Panc1 (cell line): ENCODE data around the gene TOR2A. TPM values are rescaled to one million over a fixed set of nuclear protein-coding genes. Genes with fewer than 3 reads are reported as not detected.

Experiments used
- ATAC-seq: fragments of 200-7000 bp; cut with Tn5 transposase; 2 replicates; pipeline ENCODE4 v1.9.1; 2020; ENCODE audit warnings: mild to moderate bottlenecking, moderate library complexity
- BruUV-seq: library from RNA; stranded (reverse); fragments of 400-500 nt; replicated peaks from 2 replicates; lab custom pipeline; 2021; lab: Mats Ljungman, UMichigan
- CTCF ChIA-PET: fragments of 300-600 bp; sonication (Branson Sonifier 250); formaldehyde crosslinking; loops from one replicate; lab custom pipeline; 2022; ENCODE audit warnings: antibody characterized with exemption; lab: Charles Lee
- POLR2A ChIA-PET: fragments of 300-600 bp; sonication (Branson Sonifier 250); formaldehyde crosslinking; loops from one replicate; lab custom pipeline; 2022; ENCODE audit warnings: antibody characterized with exemption; lab: Charles Lee
- DNase-seq: peaks from one replicate; pipeline ENCODE4 v3.0.0-alpha.2; 2010; ENCODE audit warnings: low read depth, low spot score
- H3K27ac ChIP-seq: 2 replicates; pipeline ENCODE4 v1.5.1; 2011; ENCODE audit warnings: mild to moderate bottlenecking, low read length, inconsistent platforms
- H3K27me3 ChIP-seq: fragments of 200-500 bp; sonication (Bioruptor generic); 2 replicates; pipeline ENCODE4 v1.6.0; 2014; ENCODE audit warnings: low read length, inconsistent platforms; ENCODE audit not compliant: control insufficient read depth, insufficient read depth
- H3K36me3 ChIP-seq: fragments of 200-500 bp; sonication (Bioruptor generic); 2 replicates; pipeline ENCODE4 v1.5.1; 2014; ENCODE audit warnings: inconsistent platforms, mild to moderate bottlenecking, low read length, moderate library complexity; ENCODE audit not compliant: control insufficient read depth, insufficient read depth
- H3K4me1 ChIP-seq: 2 replicates; pipeline ENCODE4 v1.5.1; 2011; ENCODE audit warnings: inconsistent platforms, mild to moderate bottlenecking, low read length, moderate library complexity; ENCODE audit not compliant: control insufficient read depth, insufficient read depth
- H3K4me3 ChIP-seq, 2 experiments: 2 replicates each; pipeline ENCODE4 v1.5.1; 2011 to 2012; ENCODE audit warnings: low read depth in 2 of 2, low read length in 2 of 2, mild to moderate bottlenecking in 2 of 2, inconsistent platforms in 1 of 2, moderate library complexity in 1 of 2
- H3K9me3 ChIP-seq: fragments of 200-500 bp; sonication (Bioruptor generic); 2 replicates; pipeline ENCODE4 v1.5.1; 2014; ENCODE audit warnings: low read depth, mild to moderate bottlenecking, inconsistent platforms, low read length, moderate library complexity; ENCODE audit not compliant: control insufficient read depth, insufficient read depth
- CTCF ChIP-seq: fragments of 450-650 bp; IDR thresholded peaks from 2 replicates; pipeline ENCODE4 v1.5.1; 2017; ENCODE audit warnings: mild to moderate bottlenecking
- POLR2AphosphoS5 ChIP-seq: IDR thresholded peaks from 2 replicates; pipeline ENCODE4 v1.6.1; 2012; ENCODE audit warnings: mild to moderate bottlenecking, low read depth, low read length, moderate library complexity
- REST ChIP-seq, 2 experiments: IDR thresholded peaks; 2 replicates each; pipeline ENCODE4 v1.6.1; 2011 to 2012; ENCODE audit warnings: low read depth in 2 of 2, control low read depth in 1 of 2, low read length in 1 of 2, mild to moderate bottlenecking in 1 of 2, moderate library complexity in 1 of 2; ENCODE audit not compliant: insufficient read depth in 1 of 2
- SIN3A ChIP-seq: IDR thresholded peaks from 2 replicates; pipeline ENCODE4 v1.6.1; 2012; ENCODE audit warnings: low read depth, mild to moderate bottlenecking, low read length, moderate library complexity, borderline replicate concordance; ENCODE audit not compliant: insufficient read depth
- TCF7L2 ChIP-seq: IDR thresholded peaks from 2 replicates; pipeline ENCODE4 v1.6.1; 2011; ENCODE audit warnings: mild to moderate bottlenecking, low read depth, low read length, inconsistent platforms
- in situ Hi-C: cut with HindIII; loops from 2 replicates; pipeline ENCODE4 v1.10.0; 2016; ENCODE audit warnings: low sequenced_read_pairs, low pct_unique_long_range_greater_than_20kb
- intact Hi-C: fragments of 100-400 bp; cut with micrococcal nuclease; formaldehyde crosslinking; loops from one replicate; pipeline ENCODE4 v1.10.0; 2022; ENCODE audit not compliant: unreplicated experiment
- total RNA-seq: library from RNA; stranded (reverse); gene quantifications from one replicate; pipeline ENCODE4 v1.2.1, GENCODE V29; 2021; ENCODE audit not compliant: unreplicated experiment

The TOR2A gene
- total RNA-seq, 1 experiment from 2014 or later: 8.2 TPM

DNA sequence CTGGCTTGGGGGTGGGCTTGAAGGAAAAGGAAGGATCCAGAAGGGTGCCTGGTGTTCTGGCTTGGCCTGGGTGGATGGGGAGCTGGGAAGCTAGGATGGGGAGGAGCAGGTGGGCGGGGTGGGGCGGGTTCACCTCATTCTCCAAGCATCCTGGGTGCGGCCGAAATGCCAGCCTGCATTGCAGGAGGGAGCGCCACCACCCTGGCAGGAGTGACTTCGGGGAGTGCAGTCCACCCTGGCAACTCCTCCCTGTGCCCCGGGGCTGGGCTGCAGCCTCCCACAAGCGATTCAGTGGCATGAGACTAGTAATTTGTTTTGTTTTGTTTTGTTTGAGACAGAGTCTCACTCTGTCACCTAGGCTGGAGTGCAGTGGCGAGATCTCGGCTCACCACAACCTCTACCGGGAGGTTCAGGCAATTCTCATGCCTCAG is 13.7 kb downstream of the TOR2A start:
- no TSS peak for BruUV-seq
- intact Hi-C loops: no loop called here
- TF ChIP-seq REST (IDR thresholded peaks at IDR 0.05; ENCODE audit: insufficient read depth in 1 of 2, low read depth in 2 of 2, low read length in 1 of 2) (no peak), POLR2AphosphoS5 (no peak), SIN3A (no peak), CTCF (no peak), TCF7L2 (no peak)
- Histone ChIP-seq H3K4me3 (no peak overlapping the region), H3K4me1 (peaks cover 3% of the 10 kb centered on the region; the same call in 1 of the 2 replicates), H3K36me3 (no peaks in the 10 kb centered on the region), H3K9me3 (no peaks in the 10 kb centered on the region), H3K27ac (no peak overlapping the region), H3K27me3 (no peaks in the 10 kb centered on the region)
- no peak for DNase-seq
- peak; percentile 65 for ATAC-seq
- in situ Hi-C loops: no loop called here
- POLR2A ChIA-PET: no interaction called here
- CTCF ChIA-PET: interaction anchor here (0.5 to 0.6 kb wide), 2 partner anchors 13 to 42 kb away, joined by 3 read pairs; partner anchors contain the start of gene TOR2A

DNA sequence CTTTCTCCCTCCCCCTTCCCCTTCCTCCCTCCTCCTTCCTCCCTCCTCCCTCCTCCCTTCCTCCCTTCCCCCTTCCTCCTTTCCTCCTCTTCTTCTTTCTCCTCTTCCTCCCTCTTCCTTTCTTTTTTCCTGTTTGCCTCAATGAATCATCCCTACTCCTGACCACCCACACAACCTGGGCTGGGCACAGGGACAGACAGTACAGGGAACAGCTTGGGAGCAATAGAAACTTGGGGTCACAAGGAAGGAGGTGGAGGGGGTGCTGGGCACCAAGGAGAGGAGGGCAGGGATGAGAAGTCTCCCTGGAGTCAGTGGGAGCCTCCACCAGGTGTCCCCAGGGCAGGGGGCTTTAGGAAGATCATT is 14.2 kb downstream of the TOR2A start:
- Histone ChIP-seq H3K36me3 (no peaks in the 10 kb centered on the region), H3K4me1 (peaks cover 3% of the 10 kb centered on the region; the same call in 1 of the 2 replicates), H3K9me3 (no peaks in the 10 kb centered on the region), H3K4me3 (no peak overlapping the region), H3K27me3 (no peaks in the 10 kb centered on the region), H3K27ac (no peak overlapping the region)
- DNase-seq (no peak), ATAC-seq (no peak)
- no TSS peak for BruUV-seq
- in situ Hi-C loops: no loop called here
- intact Hi-C loops: no loop called here
- POLR2A ChIA-PET: no interaction called here
- CTCF ChIA-PET: interaction anchor here (0.6 kb wide), 1 partner anchor 41 kb away, joined by 3 read pairs; no protein-coding TSS in a partner anchor
- TF ChIP-seq POLR2AphosphoS5: no peak
- no peak for TF ChIP-seq REST (IDR thresholded peaks at IDR 0.05; ENCODE audit: insufficient read depth in 1 of 2, low read depth in 2 of 2, low read length in 1 of 2)
- no peak for TF ChIP-seq TCF7L2
